Left ventricle myocardium inferior (tissue), 1 donor: ENCODE data around the gene MACROD2. TPM values are rescaled to one million over a fixed set of nuclear protein-coding genes. Genes with fewer than 3 reads are reported as not detected.

Experiments used
- DNase-seq: peaks from one replicate; pipeline ENCODE4 v3.0.0-alpha.2; 2020
- H3K27ac ChIP-seq: fragments of 200-600 bp; replicated peaks from 2 replicates; pipeline ENCODE4 v1.8.0; 2021
- H3K27me3 ChIP-seq: fragments of 200-600 bp; 2 replicates; pipeline ENCODE4 v1.8.0; 2021; ENCODE audit warnings: low read depth
- H3K36me3 ChIP-seq: fragments of 200-600 bp; 2 replicates; pipeline ENCODE4 v1.8.0; 2021
- H3K4me1 ChIP-seq: fragments of 200-600 bp; 2 replicates; pipeline ENCODE4 v1.8.0; 2021
- H3K4me3 ChIP-seq: fragments of 200-600 bp; 2 replicates; pipeline ENCODE4 v1.8.0; 2021; ENCODE audit warnings: mild to moderate bottlenecking, moderate library complexity
- H3K9me3 ChIP-seq: fragments of 200-600 bp; replicated peaks from 2 replicates; pipeline ENCODE4 v1.8.0; 2021
- intact Hi-C: fragments of 100-400 bp; cut with micrococcal nuclease; formaldehyde crosslinking; loops from one replicate; pipeline ENCODE4 v1.11.0; 2022
- total RNA-seq: library from RNA; stranded (reverse); fragmentation: NEBNext Ultra II Directional; extraction: Animal tissue kit (Norgen Biotek cat#: 25700); gene quantifications from one replicate; pipeline ENCODE4 v1.2.1, GENCODE V29; 2021
- TF ChIP-seq, protein P1 (sequence below): fragments of 200-600 bp; IDR thresholded peaks from 2 replicates; pipeline ENCODE4 v1.8.0; 2021; ENCODE audit warnings: antibody characterized with exemption, mild to moderate bottlenecking, borderline replicate concordance
- donor health status: DM: no; HTN: yes; CAD: no; lungs with severe emphysema.

Gene MACROD2
- total RNA-seq, 1 donor from 2014 or later: 3.6 TPM

DNA sequence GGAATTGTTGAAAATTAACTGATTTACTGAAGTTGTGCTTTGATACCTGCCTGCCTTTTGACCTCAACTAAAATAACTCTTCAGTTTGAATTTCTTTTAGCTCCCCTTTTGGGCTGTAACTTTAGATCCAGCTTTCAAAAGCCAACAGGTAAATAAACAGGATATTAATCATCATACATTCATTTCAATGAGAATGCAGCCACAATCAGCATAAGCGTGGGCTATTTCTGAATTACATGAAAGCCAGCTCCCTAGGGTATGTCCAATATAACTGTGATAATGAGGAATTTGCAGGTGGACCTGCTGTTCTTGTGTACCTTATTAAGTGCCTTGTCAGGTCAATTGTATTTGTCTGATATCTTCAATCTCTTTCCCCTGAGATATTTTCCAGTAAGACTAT lies 1747.3 kb downstream of the MACROD2 start:
- H3K27ac ChIP-seq: no peak overlapping the region
- peaks cover 7% of the 10 kb centered on the region for H3K9me3 ChIP-seq
- DNase-seq: no peak
- TF ChIP-seq, protein P1, sequence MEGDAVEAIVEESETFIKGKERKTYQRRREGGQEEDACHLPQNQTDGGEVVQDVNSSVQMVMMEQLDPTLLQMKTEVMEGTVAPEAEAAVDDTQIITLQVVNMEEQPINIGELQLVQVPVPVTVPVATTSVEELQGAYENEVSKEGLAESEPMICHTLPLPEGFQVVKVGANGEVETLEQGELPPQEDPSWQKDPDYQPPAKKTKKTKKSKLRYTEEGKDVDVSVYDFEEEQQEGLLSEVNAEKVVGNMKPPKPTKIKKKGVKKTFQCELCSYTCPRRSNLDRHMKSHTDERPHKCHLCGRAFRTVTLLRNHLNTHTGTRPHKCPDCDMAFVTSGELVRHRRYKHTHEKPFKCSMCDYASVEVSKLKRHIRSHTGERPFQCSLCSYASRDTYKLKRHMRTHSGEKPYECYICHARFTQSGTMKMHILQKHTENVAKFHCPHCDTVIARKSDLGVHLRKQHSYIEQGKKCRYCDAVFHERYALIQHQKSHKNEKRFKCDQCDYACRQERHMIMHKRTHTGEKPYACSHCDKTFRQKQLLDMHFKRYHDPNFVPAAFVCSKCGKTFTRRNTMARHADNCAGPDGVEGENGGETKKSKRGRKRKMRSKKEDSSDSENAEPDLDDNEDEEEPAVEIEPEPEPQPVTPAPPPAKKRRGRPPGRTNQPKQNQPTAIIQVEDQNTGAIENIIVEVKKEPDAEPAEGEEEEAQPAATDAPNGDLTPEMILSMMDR: no peak
- no peaks in the 10 kb centered on the region for H3K36me3 ChIP-seq
- H3K27me3 ChIP-seq: no peaks in the 10 kb centered on the region
- H3K4me3 ChIP-seq: no peak overlapping the region
- intact Hi-C loops: no loop called here
- no peaks in the 10 kb centered on the region for H3K4me1 ChIP-seq

DNA sequence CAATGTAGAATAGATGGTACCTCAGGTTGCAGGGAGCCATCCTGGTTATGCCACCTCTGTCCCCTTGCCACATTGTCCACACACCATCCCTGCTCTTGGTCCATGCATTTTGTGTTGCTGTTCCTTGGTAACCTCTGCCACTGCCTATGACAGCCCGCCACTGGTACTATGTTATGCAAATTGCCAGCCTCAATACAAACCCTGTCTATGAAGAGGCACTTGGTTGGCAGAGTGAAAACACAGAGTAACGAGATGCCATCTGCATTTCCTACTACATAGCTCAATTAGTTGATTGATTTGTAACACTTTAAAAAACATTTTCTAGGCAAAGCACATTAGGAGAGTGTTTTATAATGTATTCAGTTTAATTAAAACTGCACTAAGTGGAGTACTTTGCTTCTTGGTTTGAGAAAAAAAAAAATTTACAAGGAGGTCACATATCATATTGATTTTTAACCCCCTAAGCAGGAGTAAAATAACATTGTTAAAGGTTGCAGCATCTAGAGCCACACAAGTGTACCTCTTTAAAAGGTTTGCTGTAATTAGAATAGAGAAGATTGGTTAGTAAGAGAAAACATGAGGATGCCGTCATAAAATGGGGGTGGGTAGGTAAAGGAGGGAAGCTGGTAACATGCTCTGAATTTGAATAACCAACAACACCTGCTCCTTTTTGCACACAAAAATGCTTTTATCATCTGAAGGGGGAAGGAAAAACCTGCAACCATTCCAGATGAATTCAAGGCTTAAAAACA lies 1760.9 kb downstream of the MACROD2 start:
- Histone ChIP-seq H3K9me3 (no peaks in the 10 kb centered on the region), H3K4me3 (no peak overlapping the region), H3K27ac (no peak overlapping the region), H3K27me3 (no peaks in the 10 kb centered on the region), H3K36me3 (no peaks in the 10 kb centered on the region), H3K4me1 (no peaks in the 10 kb centered on the region)
- intact Hi-C loops: no loop called here
- DNase-seq: no peak
- TF ChIP-seq, protein P1: no peak

DNA sequence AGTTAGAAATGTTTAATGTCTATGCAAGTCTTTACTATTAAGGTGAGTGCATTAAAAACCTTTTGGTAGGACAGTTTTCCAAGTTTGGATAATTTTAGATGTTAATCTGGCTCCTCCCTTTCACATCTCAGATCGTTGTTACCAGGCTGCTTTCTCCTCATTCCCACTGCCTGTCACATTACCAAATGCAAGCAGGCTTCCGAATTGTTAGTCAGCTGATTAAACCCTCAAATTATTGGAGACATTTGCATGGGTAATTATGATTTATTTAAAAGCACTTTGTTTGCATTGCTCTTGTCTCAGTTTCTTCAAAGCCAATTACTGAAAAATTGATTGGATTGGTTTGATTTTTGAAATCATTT lies 1761.4 kb downstream of the MACROD2 start:
- no peak overlapping the region for H3K4me3 ChIP-seq
- H3K27me3 ChIP-seq: no peaks in the 10 kb centered on the region
- intact Hi-C loops: no loop called here
- H3K27ac ChIP-seq: no peak overlapping the region
- no peaks in the 10 kb centered on the region for H3K36me3 ChIP-seq
- no peak for DNase-seq
- TF ChIP-seq, protein P1: no peak
- H3K4me1 ChIP-seq: no peaks in the 10 kb centered on the region
- H3K9me3 ChIP-seq: no peaks in the 10 kb centered on the region

DNA sequence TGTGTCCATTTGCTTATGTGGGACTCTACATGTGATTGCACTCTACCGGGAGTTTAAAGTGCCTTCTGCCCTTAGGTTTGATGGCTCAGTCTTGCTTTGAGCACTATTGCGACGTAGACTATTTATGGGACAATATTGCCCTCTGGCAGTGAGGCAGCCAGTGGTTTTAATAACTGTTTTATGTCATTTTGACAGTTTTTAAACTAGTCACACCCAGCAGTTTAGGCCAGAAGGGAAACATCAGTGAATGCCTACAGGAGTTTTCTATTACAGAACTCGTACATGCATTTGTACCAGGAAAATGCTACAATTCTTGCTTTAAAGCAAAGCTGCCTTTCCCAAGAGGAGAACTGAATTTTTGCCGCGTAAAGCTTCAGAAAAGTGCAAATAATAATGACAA lies 1764.3 kb downstream of the MACROD2 start:
- Histone ChIP-seq H3K27me3 (no peaks in the 10 kb centered on the region), H3K9me3 (no peaks in the 10 kb centered on the region), H3K4me1 (no peaks in the 10 kb centered on the region), H3K36me3 (no peaks in the 10 kb centered on the region), H3K4me3 (no peak overlapping the region), H3K27ac (no peak overlapping the region)
- no peak for DNase-seq
- intact Hi-C loops: no loop called here
- TF ChIP-seq, protein P1: no peak

DNA sequence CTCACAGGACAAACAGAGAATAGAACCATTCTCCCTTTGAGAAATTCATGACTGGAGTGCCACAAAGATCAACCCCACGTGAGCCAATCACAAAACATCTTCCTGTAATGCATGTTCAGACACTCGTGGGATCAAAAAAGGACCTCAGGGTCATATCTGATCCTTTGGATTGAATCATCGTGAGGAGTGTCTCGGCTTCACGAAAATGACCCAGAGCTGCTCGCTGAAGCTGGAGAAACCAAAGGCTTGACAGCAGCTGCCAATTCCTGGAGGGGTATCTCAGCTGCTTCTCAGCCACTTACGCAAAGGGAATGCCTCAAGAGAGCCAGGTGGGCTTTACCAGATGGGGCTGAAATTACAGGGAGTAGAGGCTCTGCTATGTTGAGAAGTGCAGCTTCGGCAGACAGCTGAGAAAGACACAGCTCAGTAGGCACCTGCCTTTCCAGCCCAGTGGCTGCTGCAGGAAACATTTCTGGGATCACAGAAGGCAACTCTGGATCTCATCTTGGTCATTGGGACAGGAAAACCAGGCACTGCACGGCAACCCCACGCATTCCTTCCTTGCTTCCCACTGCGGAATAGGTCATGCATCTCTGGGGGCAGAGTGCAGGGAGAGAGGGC lies 1764.8 kb downstream of the MACROD2 start:
- no peak for DNase-seq
- Histone ChIP-seq H3K36me3 (no peaks in the 10 kb centered on the region), H3K27me3 (no peaks in the 10 kb centered on the region), H3K9me3 (no peaks in the 10 kb centered on the region), H3K4me1 (no peaks in the 10 kb centered on the region), H3K4me3 (no peak overlapping the region), H3K27ac (no peak overlapping the region)
- intact Hi-C loops: no loop called here
- TF ChIP-seq, protein P1: no peak
